ENCODE data around the gene SCGB1C1. TPM values are rescaled to one million over a fixed set of nuclear protein-coding genes. Genes with fewer than 3 reads are reported as not detected.
"Not testable (repeated sequence)": the region's sequence is repeated elsewhere in the genome, so short reads cannot be mapped to it uniquely, and the experiment has no call there.

The SCGB1C1 gene
- total RNA-seq, 1 experiment from 2014 or later = not detected

- Histone ChIP-seq H3K4me1 (peaks cover 12% of the 10 kb centered on the region), H3K27ac (peak overlapping the region; percentile 66), H3K36me3 (peaks cover 49% of the 10 kb centered on the region), H3K27me3 (no peaks in the 10 kb centered on the region), H3K9me3 (replicated peaks) (no peaks in the 10 kb centered on the region), H3K4me3 (peak overlapping the region; percentile 88)
- DNase-seq = no peak
Observed at GRCh38 chr11:209275-210121, 16.6 kb downstream of the SCGB1C1 start.

GRCh38 chr11:210122-210802, 17.4 kb downstream of the SCGB1C1 start:
- DNase-seq = peak in 1 of 2 experiments; percentile 34
- no peaks in the 10 kb centered on the region for H3K27me3 ChIP-seq
- H3K4me3 ChIP-seq = peak overlapping the region; percentile 88; the same call in 1 of the 2 replicates
- H3K4me1 ChIP-seq = peaks cover 12% of the 10 kb centered on the region
- H3K9me3 ChIP-seq (replicated peaks) = no peaks in the 10 kb centered on the region
- peak overlapping the region; percentile 43 for H3K27ac ChIP-seq
- peaks cover 53% of the 10 kb centered on the region for H3K36me3 ChIP-seq

- no peak overlapping the region for H3K4me3 ChIP-seq
- H3K36me3 ChIP-seq = peaks cover 56% of the 10 kb centered on the region
- peaks cover 12% of the 10 kb centered on the region for H3K4me1 ChIP-seq
- H3K9me3 ChIP-seq (replicated peaks) = no peaks in the 10 kb centered on the region
- DNase-seq = no peak
- peak overlapping the region; percentile 43; the same call in 1 of the 2 replicates for H3K27ac ChIP-seq
- H3K27me3 ChIP-seq = no peaks in the 10 kb centered on the region
Observed at GRCh38 chr11:210803-211180, 17.9 kb downstream of the SCGB1C1 start.

- Histone ChIP-seq H3K9me3 (replicated peaks) (no peaks in the 10 kb centered on the region), H3K27ac (no peak overlapping the region), H3K4me1 (peaks cover 12% of the 10 kb centered on the region), H3K4me3 (no peak overlapping the region), H3K36me3 (peaks cover 56% of the 10 kb centered on the region), H3K27me3 (no peaks in the 10 kb centered on the region)
- no peak for DNase-seq
Observed at GRCh38 chr11:211295-211694, 18.4 kb downstream of the SCGB1C1 start.

- Histone ChIP-seq H3K36me3 (peaks cover 56% of the 10 kb centered on the region), H3K27ac (no peak overlapping the region), H3K27me3 (no peaks in the 10 kb centered on the region), H3K4me3 (no peak overlapping the region), H3K9me3 (replicated peaks) (no peaks in the 10 kb centered on the region), H3K4me1 (peaks cover 12% of the 10 kb centered on the region)
- DNase-seq = no peak
Observed at GRCh38 chr11:211741-212140, 18.9 kb downstream of the SCGB1C1 start.

GRCh38 chr11:212150-213100, 19.5 kb downstream of the SCGB1C1 start:
- Histone ChIP-seq H3K9me3 (replicated peaks) (no peaks in the 10 kb centered on the region), H3K27ac (no peak overlapping the region), H3K27me3 (no peaks in the 10 kb centered on the region), H3K36me3 (peaks cover 56% of the 10 kb centered on the region), H3K4me3 (no peak overlapping the region), H3K4me1 (peaks cover 12% of the 10 kb centered on the region)
- no peak for DNase-seq

GRCh38 chr11:213111-213510, 20.2 kb downstream of the SCGB1C1 start:
- no peak overlapping the region for H3K4me3 ChIP-seq
- no peak for DNase-seq

GRCh38 chr11:214083-214482, 21.2 kb downstream of the SCGB1C1 start:
- no peak for DNase-seq
- H3K27me3 ChIP-seq = no peaks in the 10 kb centered on the region

More at GRCh38 chr11:213111-213510, 20.2 kb downstream of the SCGB1C1 start:
- H3K9me3 ChIP-seq (replicated peaks) = no peaks in the 10 kb centered on the region
- H3K36me3 ChIP-seq = peaks cover 56% of the 10 kb centered on the region
- no peaks in the 10 kb centered on the region for H3K27me3 ChIP-seq
- H3K27ac ChIP-seq = no peak overlapping the region
- H3K4me1 ChIP-seq = peaks cover 12% of the 10 kb centered on the region

GRCh38 chr11:215581-216037, 22.7 kb downstream of the SCGB1C1 start:
- DNase-seq = no peak
- Histone ChIP-seq H3K4me1 (no peaks in the 10 kb centered on the region), H3K4me3 (no peak overlapping the region), H3K9me3 (replicated peaks) (no peaks in the 10 kb centered on the region), H3K36me3 (peaks cover 45% of the 10 kb centered on the region), H3K27me3 (no peaks in the 10 kb centered on the region), H3K27ac (no peak overlapping the region)

More at GRCh38 chr11:214083-214482, 21.2 kb downstream of the SCGB1C1 start:
- Histone ChIP-seq H3K36me3 (peaks cover 56% of the 10 kb centered on the region), H3K27ac (no peak overlapping the region), H3K4me1 (peaks cover 12% of the 10 kb centered on the region), H3K4me3 (no peak overlapping the region), H3K9me3 (replicated peaks) (no peaks in the 10 kb centered on the region)

GRCh38 chr11:216081-216974, 23.4 kb downstream of the SCGB1C1 start:
- no peaks in the 10 kb centered on the region for H3K9me3 ChIP-seq (replicated peaks)
- H3K4me1 ChIP-seq = no peaks in the 10 kb centered on the region
- peaks cover 38% of the 10 kb centered on the region for H3K36me3 ChIP-seq
- no peaks in the 10 kb centered on the region for H3K27me3 ChIP-seq
- no peak overlapping the region for H3K4me3 ChIP-seq
- DNase-seq = no peak
- H3K27ac ChIP-seq = no peak overlapping the region

- no peak overlapping the region for H3K27ac ChIP-seq
- no peak for DNase-seq
- H3K36me3 ChIP-seq = peaks cover 25% of the 10 kb centered on the region
- H3K4me1 ChIP-seq = no peaks in the 10 kb centered on the region
- H3K27me3 ChIP-seq = no peaks in the 10 kb centered on the region
- H3K4me3 ChIP-seq = no peak overlapping the region
- H3K9me3 ChIP-seq (replicated peaks) = no peaks in the 10 kb centered on the region
Observed at GRCh38 chr11:217704-218103, 24.8 kb downstream of the SCGB1C1 start.

GRCh38 chr11:218815-219593, 26.1 kb downstream of the SCGB1C1 start:
- DNase-seq = no peak

GRCh38 chr11:220641-221215, 27.9 kb downstream of the SCGB1C1 start:
- H3K9me3 ChIP-seq (replicated peaks); DNase-seq; H3K4me1 ChIP-seq; H3K27me3 ChIP-seq; H3K4me3 ChIP-seq; H3K27ac ChIP-seq; H3K36me3 ChIP-seq: not testable (repeated sequence)

More at GRCh38 chr11:218815-219593, 26.1 kb downstream of the SCGB1C1 start:
- Histone ChIP-seq H3K27ac (no peak overlapping the region), H3K36me3 (peaks cover 13% of the 10 kb centered on the region), H3K4me1 (no peaks in the 10 kb centered on the region), H3K27me3 (no peaks in the 10 kb centered on the region), H3K4me3 (no peak overlapping the region), H3K9me3 (replicated peaks) (no peaks in the 10 kb centered on the region)
